HG02981 (cell line): Measurements from ENCODE around the gene LARP1B.
"Not testable (repeated sequence)": the region's sequence is repeated elsewhere in the genome, so short reads cannot be mapped to it uniquely, and the experiment has no call there.

Experiments used
- ATAC-seq: cut with Tn5 transposase; IDR thresholded peaks from one replicate; pipeline ENCODE4 v1.9.1; 2021; ENCODE audit warnings: mild to moderate bottlenecking, moderate library complexity; ENCODE audit not compliant: unreplicated experiment

The LARP1B gene

DNA sequence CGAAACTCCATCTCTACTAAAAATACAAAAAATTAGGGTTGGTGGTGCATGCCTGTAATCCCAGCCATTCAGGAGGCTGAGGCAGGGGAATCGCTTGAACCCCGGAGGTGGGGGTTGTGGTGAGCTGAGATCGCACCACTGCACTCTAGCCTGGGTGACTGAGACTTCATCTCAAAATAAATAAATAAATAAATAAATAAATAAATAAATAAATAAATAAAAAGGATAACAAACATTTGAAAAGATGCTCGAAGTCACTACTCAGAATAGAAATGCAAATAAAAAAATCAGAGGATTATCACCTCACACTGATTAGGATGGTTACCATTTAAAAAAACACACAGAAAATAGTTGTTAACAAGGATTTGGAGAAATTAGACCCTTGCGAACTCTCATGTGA is 73.8 kb downstream of the LARP1B start:
- no peak for ATAC-seq

- ATAC-seq = no peak
Observed at GRCh38 chr4:128135391-128135790, 74.3 kb downstream of the LARP1B start.

DNA sequence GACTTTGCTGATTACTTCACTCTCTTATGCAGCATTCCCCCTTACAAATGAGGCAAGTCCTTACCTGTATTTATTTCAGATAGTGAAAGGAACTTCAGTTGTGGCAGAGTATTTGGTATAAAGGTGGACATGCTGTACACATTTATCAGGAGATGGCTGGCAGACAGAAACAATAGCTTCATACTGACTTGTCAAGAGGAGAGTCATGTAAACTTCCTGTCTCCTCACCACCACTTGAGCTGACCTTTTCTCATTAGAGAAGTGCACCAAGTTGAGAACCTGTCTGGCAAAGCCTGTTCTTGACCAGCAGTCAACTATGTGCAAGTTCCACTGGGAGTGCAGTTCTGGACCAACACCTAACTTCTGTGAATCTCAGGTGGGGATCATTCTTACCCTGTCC is 80.8 kb downstream of the LARP1B start:
- ATAC-seq = no peak

- no peak for ATAC-seq
Observed at GRCh38 chr4:128145727-128146126, 84.6 kb downstream of the LARP1B start.

DNA sequence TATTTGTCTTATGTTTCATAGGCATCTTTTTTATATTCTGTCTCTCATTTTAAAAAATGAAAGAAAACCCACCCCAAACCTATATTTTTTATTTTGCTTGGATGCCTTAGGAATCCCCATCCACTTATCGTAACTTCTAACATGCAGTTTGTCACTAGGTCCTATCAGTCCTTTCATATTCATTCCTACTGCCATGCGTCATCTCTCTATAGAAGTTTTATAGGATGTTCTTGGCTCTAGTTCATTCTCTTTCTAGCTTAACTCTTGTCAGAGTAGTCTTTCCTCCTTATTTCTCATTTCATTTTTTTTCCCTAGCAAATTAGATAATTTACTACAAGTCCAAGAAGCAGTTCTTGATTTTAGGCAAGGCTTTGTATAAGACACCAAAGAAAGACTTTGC is 92.7 kb downstream of the LARP1B start:
- ATAC-seq = no peak

DNA sequence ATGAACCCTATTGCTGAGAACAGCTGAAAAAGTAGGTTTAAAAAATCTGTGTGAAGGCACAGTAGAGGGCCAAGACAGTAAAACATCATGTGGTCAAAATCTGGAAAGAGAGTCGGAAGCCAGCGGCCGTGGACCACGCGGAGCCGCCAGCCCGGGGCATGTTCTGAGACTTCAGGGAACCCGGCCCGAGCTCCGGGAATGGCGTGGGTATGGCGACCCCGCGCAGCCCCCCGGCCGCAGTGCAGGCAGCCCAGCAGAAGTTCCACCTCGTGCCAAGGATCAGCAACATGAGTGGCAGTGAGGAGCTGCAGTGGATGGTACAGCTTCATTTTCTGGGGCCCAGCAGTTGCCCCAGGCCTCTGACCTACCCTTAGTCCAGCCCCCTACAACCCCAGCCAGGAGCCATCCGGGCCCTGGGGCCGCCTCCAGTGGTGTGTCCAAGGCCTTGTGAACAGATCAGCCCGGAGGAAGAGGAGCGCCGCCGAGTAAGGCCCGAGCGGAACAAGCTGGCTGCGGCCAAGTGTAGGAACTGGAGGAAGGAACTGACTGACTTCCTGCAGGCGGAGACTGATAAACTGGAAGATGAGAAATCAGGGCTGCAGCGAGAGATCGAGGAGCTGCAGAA is 94.2 kb downstream of the LARP1B start:
- no peak for ATAC-seq

- ATAC-seq = no peak
Observed at GRCh38 chr4:128155874-128156456, 94.9 kb downstream of the LARP1B start.

DNA sequence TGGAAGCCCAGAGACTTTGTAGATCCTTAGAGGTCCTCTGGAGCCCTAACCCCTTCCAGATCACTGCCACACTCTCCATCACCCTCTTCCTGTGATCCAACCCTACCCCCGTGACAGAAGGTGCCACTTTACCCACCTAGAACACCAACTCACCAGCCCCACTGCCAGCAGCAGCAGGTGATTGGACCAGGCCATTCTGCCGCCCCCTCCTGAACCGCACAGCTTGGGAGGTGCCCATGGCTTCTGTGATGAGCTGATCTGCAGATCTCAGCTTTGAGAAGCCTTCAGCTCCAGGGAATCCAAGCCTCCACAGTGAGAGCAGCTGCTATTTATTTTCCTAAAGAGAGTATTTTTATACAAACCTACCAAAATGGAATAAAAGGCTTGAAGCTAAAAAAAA is 95.4 kb downstream of the LARP1B start:
- not testable (repeated sequence) for ATAC-seq

DNA sequence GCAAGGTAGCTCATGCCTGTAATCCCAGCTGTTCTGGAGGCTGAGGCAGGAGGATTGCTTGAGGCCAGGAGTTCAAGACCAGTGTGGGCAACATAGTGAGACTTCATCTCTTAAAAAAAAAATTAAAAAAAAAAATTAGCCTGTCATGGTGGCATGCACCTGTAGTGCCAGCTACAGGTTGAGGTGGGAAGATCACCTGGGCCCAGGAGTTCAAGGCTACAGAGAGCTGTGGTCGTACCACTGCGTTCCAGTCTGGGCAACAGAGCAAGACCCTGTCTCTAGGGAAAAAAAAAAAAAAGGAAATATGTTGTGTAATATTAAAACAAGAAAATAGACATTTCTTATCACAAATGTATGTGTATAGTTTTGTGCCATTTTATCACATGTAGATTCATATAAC is 97.8 kb downstream of the LARP1B start:
- ATAC-seq = no peak

DNA sequence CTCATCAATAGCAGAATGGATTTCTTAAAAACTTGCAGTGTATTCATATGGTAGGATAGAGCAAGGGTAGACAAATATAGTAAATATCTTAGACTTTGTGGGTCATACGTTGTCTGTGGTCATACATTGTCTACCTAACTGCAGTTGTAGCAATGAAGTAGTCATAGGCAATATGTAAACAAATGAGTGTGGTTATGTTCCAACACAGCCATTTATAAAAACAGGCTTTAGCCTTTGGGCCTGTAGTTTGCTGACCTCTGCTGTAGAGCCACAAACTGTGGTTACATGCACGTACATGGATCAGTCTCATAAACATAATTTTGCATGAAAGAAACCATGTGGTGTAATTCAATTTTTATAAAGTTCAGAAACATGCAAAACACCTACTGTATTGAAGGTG is 98.9 kb downstream of the LARP1B start:
- ATAC-seq = no peak

DNA sequence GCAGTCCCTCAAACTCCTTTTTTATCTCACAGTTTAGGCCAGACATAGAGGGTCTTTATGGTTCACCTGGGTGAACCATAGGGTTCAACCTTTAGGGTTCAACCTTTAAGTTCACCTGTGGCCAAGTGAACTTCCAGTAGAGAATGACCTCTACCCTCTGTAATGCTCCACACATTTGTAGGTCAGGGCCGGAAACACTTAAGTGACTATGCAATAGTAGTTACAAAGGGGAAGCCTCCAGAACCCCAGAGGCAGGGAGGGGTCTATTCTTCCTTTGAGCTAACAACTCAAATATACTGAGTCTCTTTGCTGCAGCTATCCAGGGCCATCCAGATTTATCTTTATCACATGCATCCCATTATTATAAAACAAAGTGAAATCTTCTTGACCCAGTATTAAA is 100.0 kb downstream of the LARP1B start:
- no peak for ATAC-seq

GRCh38 chr4:128162434-128162833 is 101.3 kb downstream of the LARP1B start:
- ATAC-seq = no peak

GRCh38 chr4:128163177-128164117 is 102.3 kb downstream of the LARP1B start:
- ATAC-seq = no peak

DNA sequence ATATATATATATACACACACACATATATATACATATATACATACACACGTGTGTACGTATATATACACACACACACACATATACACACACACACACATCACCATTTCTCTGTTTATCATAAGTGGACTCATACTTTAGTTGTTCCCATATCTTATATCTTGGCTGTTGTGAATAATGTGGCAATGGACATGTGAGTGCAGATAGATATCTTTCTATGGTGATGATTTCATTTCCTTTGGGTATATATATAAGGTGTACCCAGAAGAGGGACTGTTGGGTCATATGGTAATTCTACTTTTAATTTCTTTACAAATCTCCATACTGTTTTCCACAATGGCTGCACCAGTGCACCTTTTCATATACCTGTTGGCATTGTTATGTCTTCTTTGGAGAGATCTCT is 105.9 kb downstream of the LARP1B start:
- no peak for ATAC-seq

DNA sequence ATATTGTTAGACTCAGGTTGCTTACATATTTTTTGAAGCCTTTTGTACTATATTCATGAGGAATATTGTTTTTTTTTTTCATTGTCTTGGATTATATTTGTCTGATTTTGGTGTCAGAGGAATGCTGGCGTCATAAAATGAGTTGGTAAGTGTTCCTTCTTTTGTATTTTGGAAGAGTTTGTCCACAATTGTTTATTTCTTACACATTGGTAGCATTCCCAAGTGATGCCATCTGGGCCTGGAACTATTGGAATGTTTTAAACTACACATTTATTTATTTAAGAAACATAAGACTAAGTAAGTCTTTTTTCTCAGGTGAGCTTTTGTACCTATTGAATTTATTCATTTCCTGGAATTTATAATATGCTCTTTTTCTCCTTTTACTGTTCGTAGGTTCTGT is 107.6 kb downstream of the LARP1B start:
- no peak for ATAC-seq

DNA sequence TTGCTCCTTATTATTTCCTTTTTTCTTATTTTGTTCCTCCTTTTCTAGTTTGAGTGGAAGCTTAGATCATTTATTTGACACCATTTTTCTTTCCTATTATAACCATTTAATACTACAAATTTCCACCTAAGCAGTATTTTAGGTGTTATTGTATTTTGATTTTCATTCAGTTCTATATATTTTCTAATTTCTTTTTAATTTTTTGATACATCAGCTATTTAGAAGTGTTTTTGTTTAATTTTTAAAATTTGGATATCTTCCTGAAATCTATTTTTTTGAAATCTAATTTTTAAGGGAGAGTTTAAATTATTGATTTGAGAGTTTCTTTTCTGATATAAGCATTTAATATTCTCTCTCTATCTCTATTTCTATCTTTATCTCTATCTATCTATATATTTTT is 108.1 kb downstream of the LARP1B start:
- ATAC-seq = no peak

- no peak for ATAC-seq
Observed at GRCh38 chr4:128176643-128177042, 115.5 kb downstream of the LARP1B start.

GRCh38 chr4:128177498-128177897 is 116.4 kb downstream of the LARP1B start:
- no peak for ATAC-seq

- ATAC-seq = no peak
Observed at GRCh38 chr4:128186623-128187022, 125.5 kb downstream of the LARP1B start.

- ATAC-seq = peak; percentile 97
Observed at GRCh38 chr4:128191115-128191781, 130.1 kb downstream of the LARP1B start.
